NT2/D1 (cell line): ENCODE measurements around the gene SDR42E2.

Source experiments
- DNase-seq: peaks from one replicate; pipeline ENCODE4 v3.0.0-alpha.2; 2011; ENCODE audit warnings: low read depth, low spot score
- H3K27me3 ChIP-seq: 2 replicates; pipeline ENCODE4 v1.6.0; 2011; ENCODE audit warnings: mild to moderate bottlenecking; ENCODE audit not compliant: insufficient read length, insufficient read depth
- H3K36me3 ChIP-seq: 2 replicates; pipeline ENCODE4 v1.6.1; 2011; ENCODE audit warnings: mild to moderate bottlenecking, low read length, mixed read lengths; ENCODE audit not compliant: insufficient read depth, insufficient read length
- H3K4me1 ChIP-seq: 2 replicates; pipeline ENCODE4 v1.5.1; 2011; ENCODE audit not compliant: insufficient read depth, insufficient read length
- H3K4me3 ChIP-seq: 2 replicates; pipeline ENCODE4 v1.5.1; 2011; ENCODE audit warnings: low read depth; ENCODE audit not compliant: insufficient read length
- H3K9ac ChIP-seq: 2 replicates; pipeline ENCODE4 v1.6.0; 2011; ENCODE audit warnings: low read depth; ENCODE audit not compliant: insufficient read length
- H3K9me3 ChIP-seq: 2 replicates; pipeline ENCODE4 v1.5.1; 2011; ENCODE audit warnings: mild to moderate bottlenecking, low read length; ENCODE audit not compliant: insufficient read depth
- SUZ12 ChIP-seq: IDR thresholded peaks from 2 replicates; pipeline ENCODE4 v1.6.1; 2011; ENCODE audit not compliant: insufficient read length, insufficient read depth; ENCODE audit errors: extremely low read depth
- YY1 ChIP-seq: IDR thresholded peaks from 2 replicates; pipeline ENCODE4 v1.6.1; 2011; ENCODE audit not compliant: insufficient read length, insufficient read depth
- ZNF274 ChIP-seq: IDR thresholded peaks from 2 replicates; pipeline ENCODE4 v1.6.1; 2011; ENCODE audit warnings: mild to moderate bottlenecking, low read depth, low read length

Gene SDR42E2

DNA sequence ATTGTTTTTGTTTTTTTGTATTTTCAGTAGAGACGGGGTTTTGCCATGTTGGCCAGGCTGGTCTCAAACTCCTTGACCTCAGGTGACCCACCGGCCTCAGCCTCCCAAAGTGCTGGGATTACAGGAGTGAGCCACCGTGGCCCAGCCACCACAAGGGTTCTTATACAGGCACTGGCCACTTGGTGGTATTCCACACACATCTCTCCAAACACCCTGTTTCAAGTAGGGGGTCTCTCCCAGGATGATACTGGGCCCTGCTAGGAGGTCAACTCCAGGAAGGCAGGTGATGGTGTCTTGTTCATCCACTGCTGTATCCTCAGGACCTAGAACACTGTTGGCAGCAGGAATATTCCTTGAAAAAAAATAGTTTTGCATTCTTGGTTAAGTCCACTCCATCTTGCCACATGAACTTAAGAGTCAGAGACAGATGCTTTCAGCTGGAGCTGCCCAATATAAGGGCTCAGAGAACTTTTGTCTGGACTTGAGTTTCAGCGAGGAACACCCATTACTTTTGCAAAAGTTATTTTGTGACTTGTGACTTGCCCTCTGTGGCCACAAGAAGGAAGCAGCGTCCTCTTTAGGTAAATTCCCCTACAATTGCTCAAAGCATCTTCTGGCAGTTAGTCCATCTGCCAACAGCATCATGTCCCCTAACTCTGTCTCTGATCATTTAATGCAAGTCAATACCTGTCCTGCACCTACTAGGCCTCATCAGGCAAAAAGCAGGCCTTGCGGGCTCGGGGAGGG, 36.4 kb downstream of the SDR42E2 start:
- no peaks in the 10 kb centered on the region for H3K9me3 ChIP-seq
- H3K4me1 ChIP-seq = peaks cover 2% of the 10 kb centered on the region
- DNase-seq = no peak
- H3K27me3 ChIP-seq = no peaks in the 10 kb centered on the region
- H3K36me3 ChIP-seq = no peaks in the 10 kb centered on the region
- no peak overlapping the region for H3K4me3 ChIP-seq
- H3K9ac ChIP-seq = no peak overlapping the region
- TF ChIP-seq YY1 = no peak
- no peak for TF ChIP-seq ZNF274
- no peak for TF ChIP-seq SUZ12

DNA sequence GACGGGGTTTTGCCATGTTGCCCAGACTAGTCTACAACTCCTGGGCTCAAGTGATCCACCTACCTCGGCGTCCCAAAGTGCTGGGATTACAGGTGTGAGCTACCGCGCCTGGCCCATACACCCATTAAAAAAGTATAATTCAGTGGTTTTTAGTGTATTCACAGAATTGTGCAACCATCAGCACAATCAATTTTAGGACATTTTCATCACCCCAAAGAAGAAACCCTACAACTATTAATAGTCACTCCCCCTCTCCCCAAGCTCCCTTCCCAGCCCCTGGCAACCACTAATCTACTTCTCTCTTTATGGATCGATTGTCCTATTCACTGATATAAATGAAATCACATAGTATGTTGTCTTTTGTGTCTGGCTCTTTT, 39.9 kb downstream of the SDR42E2 start:
- no peaks in the 10 kb centered on the region for H3K27me3 ChIP-seq
- TF ChIP-seq YY1 = no peak
- TF ChIP-seq SUZ12 = no peak
- TF ChIP-seq ZNF274 = no peak

DNA sequence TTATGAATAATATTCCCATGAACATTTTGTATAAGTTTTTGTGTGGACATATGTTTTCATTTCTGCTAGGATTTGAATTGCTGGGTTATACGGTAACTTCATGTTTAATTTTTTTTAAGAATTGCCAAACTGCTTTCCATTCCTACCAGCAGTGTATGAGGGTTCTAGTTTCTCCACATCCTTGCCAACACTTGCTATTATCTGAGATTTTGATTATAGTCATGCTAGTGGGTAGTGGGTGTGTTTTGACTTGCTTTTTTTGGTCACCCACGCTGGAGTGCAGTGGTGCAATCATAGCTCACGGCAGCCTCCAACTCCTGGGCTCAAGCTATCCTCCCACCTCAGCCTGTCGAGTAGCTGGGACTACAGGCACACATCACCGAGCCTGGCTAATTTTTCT, 40.8 kb downstream of the SDR42E2 start:
- H3K9ac ChIP-seq = no peak overlapping the region
- DNase-seq = no peak
- peaks cover 9% of the 10 kb centered on the region for H3K4me1 ChIP-seq
- H3K36me3 ChIP-seq = no peaks in the 10 kb centered on the region
- H3K9me3 ChIP-seq = no peaks in the 10 kb centered on the region
- no peak for TF ChIP-seq SUZ12
- TF ChIP-seq YY1 = no peak
- no peak for TF ChIP-seq ZNF274
- no peak overlapping the region for H3K4me3 ChIP-seq
- no peaks in the 10 kb centered on the region for H3K27me3 ChIP-seq

More for the DNA sequence above, 39.9 kb downstream of the SDR42E2 start:
- peaks cover 4% of the 10 kb centered on the region for H3K4me1 ChIP-seq
- no peak overlapping the region for H3K9ac ChIP-seq
- no peak for DNase-seq
- H3K4me3 ChIP-seq = no peak overlapping the region
- H3K9me3 ChIP-seq = no peaks in the 10 kb centered on the region
- H3K36me3 ChIP-seq = no peaks in the 10 kb centered on the region

DNA sequence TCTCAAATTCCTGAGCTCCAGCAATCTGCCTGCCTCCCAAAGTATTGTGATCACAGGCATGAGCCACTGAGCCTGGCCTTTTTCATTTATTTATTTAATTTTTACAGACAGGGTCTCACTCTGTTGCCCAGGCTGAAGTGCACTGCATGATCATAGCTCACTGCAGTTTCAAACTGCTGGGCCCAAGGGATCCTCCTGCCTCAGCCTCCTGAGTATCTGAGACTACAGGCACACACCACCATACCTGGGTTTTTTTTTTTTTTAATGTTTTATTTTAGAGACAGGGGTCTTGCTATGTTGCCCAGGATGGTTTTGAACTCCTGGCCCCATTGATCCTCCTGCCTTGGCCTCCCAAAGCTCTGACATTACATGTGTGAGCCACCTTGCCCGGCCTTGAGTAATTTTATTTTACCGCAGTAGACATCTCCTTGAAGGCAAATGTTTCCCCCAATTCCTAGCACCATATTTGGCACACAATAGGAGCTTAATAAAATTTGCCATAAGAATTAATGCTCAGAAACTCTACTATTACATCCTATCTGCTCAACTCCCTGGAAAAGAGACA, 41.9 kb downstream of the SDR42E2 start:
- Histone ChIP-seq H3K36me3 (peaks cover 2% of the 10 kb centered on the region), H3K27me3 (no peaks in the 10 kb centered on the region), H3K9me3 (no peaks in the 10 kb centered on the region), H3K9ac (no peak overlapping the region), H3K4me3 (no peak overlapping the region), H3K4me1 (peaks cover 9% of the 10 kb centered on the region)
- no peak for DNase-seq
- TF ChIP-seq SUZ12 = no peak
- TF ChIP-seq YY1 = no peak
- no peak for TF ChIP-seq ZNF274

DNA sequence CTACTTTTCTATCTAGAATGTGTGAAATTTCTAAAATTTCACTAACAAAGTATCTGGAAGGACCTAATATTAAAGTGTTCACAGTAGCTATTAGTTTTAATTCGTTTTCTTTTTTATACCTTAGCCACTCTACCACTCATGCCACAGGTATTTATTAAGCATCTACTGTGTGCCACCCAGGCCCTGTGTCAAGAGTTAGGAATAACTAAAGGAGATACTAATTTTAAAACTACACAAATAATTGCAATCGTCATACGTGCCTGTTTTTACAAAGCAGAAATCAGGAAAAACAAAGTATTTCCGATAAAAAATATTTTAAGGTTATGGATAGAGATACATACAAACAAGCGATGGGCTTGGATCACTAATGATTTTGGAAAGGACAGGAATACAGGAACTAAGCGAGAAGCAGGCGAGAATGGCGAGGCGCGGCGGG, 43.3 kb downstream of the SDR42E2 start:
- peak overlapping the region; percentile 58 for H3K9ac ChIP-seq
- no peaks in the 10 kb centered on the region for H3K27me3 ChIP-seq
- H3K9me3 ChIP-seq = peaks cover 2% of the 10 kb centered on the region; the same call in 1 of the 2 replicates
- DNase-seq = no peak
- H3K4me1 ChIP-seq = peaks cover 7% of the 10 kb centered on the region
- H3K4me3 ChIP-seq = peak overlapping the region; percentile 78
- H3K36me3 ChIP-seq = peaks cover 10% of the 10 kb centered on the region
- TF ChIP-seq ZNF274 (no peak), YY1 (no peak), SUZ12 (no peak)

DNA sequence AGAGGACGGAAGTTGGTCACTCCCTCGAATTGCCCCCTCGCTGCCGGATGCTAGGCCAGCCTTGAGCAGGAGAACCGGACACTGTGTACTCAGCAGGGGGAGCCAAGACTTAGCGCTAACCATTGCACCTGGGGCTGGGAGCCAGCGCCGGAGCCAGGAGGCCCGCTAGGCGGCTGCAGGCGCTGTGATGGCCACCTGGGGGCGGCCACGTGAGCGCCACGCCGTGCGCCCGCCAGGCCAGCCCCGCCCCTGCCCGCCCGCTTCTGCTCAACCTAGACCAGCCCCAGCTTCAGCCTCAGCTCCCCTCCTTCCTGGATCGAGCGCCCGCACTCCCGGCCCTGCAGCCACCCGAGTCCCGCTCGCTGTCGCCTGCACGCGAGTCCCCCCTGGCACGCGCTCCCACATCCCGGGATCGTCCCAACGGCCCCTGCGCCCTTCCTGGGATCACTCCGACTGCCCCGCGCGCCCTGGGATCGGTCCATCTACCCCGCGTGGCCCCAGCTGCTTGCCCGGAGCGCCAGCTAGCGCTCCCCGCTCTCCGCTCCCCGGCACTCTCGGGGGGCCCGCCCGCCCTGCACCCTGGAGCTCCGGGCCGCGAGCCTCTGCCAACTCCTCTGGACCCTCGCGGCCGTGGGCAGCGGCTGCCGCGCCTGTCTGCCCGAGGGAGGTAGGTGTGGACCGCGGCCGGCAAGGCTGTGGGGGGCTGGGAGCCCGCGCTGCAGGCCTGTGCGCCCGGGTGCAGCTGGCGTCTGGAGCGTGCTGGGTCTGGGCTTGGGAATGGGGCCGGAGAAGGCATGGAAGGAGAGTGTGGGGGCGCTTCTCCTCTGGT, 43.9 kb downstream of the SDR42E2 start, which contains the start of gene EEF2K:
Gene EEF2K (plus strand): TSS at position 266 of the 829 bp plus-strand sequence. CDS start 19,452 bp downstream, outside the sequence.
- H3K9ac ChIP-seq = peak within 1 kb of the TSS; percentile 97
- no peaks in the 10 kb centered on the region for H3K27me3 ChIP-seq
- peak within 1 kb of the TSS; percentile 78 for H3K4me3 ChIP-seq
- DNase-seq = peak; percentile 95
- peaks cover 7% of the 10 kb centered on the region for H3K4me1 ChIP-seq
- peaks cover 16% of the 10 kb centered on the region for H3K36me3 ChIP-seq
- TF ChIP-seq SUZ12 (no peak), ZNF274 (no peak), YY1 (no peak)
- peaks cover 8% of the 10 kb centered on the region; the same call in 1 of the 2 replicates for H3K9me3 ChIP-seq
